ENCODE measurements around the gene MDK. TPM values are rescaled to one million over a fixed set of nuclear protein-coding genes. Genes with fewer than 3 reads are reported as not detected.
A peak's percentile ranks its signal among the peaks of the same experiment; 100 is the strongest.

MDK gene
- total RNA-seq, 1 experiment from 2014 or later, result 699 TPM

DNA sequence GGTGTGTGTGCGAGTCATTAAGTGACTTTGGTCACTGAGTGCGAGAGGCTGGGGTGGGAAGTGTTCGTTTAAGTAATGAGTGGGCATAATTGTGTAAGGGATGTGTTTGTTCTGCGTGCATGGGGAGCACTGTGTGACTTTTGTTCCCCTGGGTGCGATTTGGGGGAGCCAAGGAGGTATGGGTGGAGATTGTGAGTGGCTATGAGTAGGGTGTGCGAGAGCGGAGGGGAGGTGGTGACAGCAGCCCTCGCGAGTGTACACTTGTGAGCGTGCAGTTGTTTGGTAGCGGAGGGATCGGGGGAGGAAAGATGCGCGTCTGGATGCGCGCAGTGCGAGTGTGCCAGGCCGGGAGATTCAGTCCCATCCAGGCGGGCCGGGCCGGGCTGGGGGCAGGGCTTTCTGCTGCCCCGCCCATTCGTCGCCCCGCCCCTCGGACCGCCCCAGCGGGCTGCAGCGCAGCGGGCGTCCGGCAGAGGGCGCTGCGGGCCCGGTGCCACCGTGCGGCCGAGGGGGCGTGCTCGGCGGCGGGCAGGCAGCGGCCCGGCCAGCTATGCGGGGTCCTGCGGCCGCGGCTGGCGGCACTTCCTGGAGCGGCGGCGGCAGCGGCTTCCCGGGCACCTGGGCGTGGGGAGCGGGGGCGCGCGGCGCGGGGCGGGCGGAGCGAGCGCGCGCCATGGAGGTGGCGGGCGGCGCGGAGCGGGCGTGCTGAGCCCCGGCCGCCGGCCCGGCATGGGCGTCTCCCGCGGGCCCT, 34.4 kb upstream of the MDK start, which contains the start of gene DGKZ:
TSS of gene DGKZ (plus strand) at position 578 of the 751 bp plus-strand sequence. CDS start 197 bp downstream, outside the sequence.
- Histone ChIP-seq H3K27me3 (replicated peaks; ENCODE audit: control insufficient read depth, insufficient read depth, low read length) (no peaks in the 10 kb centered on the region), H3K36me3 (ENCODE audit: control insufficient read depth, insufficient read depth, low read length) (peaks cover 2% of the 10 kb centered on the region; the same call in 1 of the 2 replicates), H3K9me3 (no peaks in the 10 kb centered on the region), H3K4me1 (peaks cover 11% of the 10 kb centered on the region; the same call in 1 of the 2 replicates), H3K4me3 (ENCODE audit: low read depth, low read length) (peak within 1 kb of the TSS; percentile 99)
- TF ChIP-seq, protein P1, sequence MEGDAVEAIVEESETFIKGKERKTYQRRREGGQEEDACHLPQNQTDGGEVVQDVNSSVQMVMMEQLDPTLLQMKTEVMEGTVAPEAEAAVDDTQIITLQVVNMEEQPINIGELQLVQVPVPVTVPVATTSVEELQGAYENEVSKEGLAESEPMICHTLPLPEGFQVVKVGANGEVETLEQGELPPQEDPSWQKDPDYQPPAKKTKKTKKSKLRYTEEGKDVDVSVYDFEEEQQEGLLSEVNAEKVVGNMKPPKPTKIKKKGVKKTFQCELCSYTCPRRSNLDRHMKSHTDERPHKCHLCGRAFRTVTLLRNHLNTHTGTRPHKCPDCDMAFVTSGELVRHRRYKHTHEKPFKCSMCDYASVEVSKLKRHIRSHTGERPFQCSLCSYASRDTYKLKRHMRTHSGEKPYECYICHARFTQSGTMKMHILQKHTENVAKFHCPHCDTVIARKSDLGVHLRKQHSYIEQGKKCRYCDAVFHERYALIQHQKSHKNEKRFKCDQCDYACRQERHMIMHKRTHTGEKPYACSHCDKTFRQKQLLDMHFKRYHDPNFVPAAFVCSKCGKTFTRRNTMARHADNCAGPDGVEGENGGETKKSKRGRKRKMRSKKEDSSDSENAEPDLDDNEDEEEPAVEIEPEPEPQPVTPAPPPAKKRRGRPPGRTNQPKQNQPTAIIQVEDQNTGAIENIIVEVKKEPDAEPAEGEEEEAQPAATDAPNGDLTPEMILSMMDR (IDR thresholded peaks at IDR 0.05; ENCODE audit: insufficient read depth in 1 of 2, low read depth in 1 of 2, low read length in 1 of 2, severe bottlenecking in 1 of 2, unreplicated experiment in 1 of 2), result peak; percentile 51 to 79
- Mint-ChIP-seq H3K36me3 (ENCODE audit: insufficient read depth, unreplicated experiment) (peaks cover 6% of the 10 kb centered on the region), H3K4me1 (ENCODE audit: low read depth, unreplicated experiment) (peaks cover 15% of the 10 kb centered on the region), H3K27me3 (ENCODE audit: insufficient read depth, unreplicated experiment) (no peaks in the 10 kb centered on the region), H3K4me3 (ENCODE audit: unreplicated experiment) (peak within 1 kb of the TSS; percentile 75), H3K9me3 (ENCODE audit: unreplicated experiment) (no peaks in the 10 kb centered on the region), H3K27ac (ENCODE audit: unreplicated experiment) (peak within 1 kb of the TSS; percentile 36)
- ChIA-PET POLR2A (interaction anchor here (0.6 kb wide), 1 partner anchor 104 kb away, joined by 8 read pairs; no protein-coding TSS in a partner anchor), CTCF (interaction anchor here (1.0 to 1.5 kb wide), 3 partner anchors 11 to 45 kb away, joined by 3 to 4 read pairs (median 4); partner anchors contain the start of gene CHRM4)
- intact Hi-C loops (cut with micrococcal nuclease; ENCODE audit: unreplicated experiment), result no loop called here
- DNase-seq, result peak; percentile 86 to 96
- BruUV-seq (replicated peaks), result no TSS peak

DNA sequence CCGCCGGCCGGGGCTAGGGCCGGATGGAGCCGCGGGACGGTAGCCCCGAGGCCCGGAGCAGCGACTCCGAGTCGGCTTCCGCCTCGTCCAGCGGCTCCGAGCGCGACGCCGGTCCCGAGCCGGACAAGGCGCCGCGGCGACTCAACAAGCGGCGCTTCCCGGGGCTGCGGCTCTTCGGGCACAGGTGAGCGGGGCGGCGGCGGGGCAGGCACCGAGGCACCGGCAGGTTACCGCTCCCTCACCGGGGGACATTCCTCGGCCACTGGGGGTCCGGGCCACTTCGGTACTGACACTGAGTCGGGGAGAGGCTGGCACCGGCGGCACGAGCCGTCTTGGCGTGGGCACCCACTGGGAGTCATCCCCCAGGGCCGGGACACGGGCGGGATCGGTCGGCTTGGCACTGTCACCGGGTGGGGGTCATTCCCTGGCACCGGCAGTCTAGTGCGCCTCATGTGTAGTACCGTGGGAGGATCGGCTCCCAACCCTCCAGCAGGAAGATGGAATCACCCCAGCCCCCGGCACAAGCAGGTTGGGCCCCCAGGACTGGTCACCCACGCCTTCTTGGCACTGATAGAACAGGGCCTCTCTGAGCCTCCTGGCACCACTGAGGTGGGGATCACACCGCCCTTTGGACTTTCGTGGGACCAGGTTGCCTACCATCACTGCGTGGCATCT, 33.7 kb upstream of the MDK start:
- intact Hi-C loops (cut with micrococcal nuclease; ENCODE audit: unreplicated experiment), result no loop called here
- H3K36me3 Mint-ChIP-seq (ENCODE audit: insufficient read depth, unreplicated experiment), result peaks cover 6% of the 10 kb centered on the region
- peaks cover 15% of the 10 kb centered on the region for H3K4me1 Mint-ChIP-seq (ENCODE audit: low read depth, unreplicated experiment)

More for the DNA sequence above, 33.7 kb upstream of the MDK start:
- Mint-ChIP-seq H3K4me3 (ENCODE audit: unreplicated experiment) (peak overlapping the region; percentile 75), H3K27ac (ENCODE audit: unreplicated experiment) (peak overlapping the region; percentile 36), H3K27me3 (ENCODE audit: insufficient read depth, unreplicated experiment) (no peaks in the 10 kb centered on the region), H3K9me3 (ENCODE audit: unreplicated experiment) (no peaks in the 10 kb centered on the region)
- H3K27me3 ChIP-seq (replicated peaks; ENCODE audit: control insufficient read depth, insufficient read depth, low read length), result no peaks in the 10 kb centered on the region
- peaks cover 11% of the 10 kb centered on the region; the same call in 1 of the 2 replicates for H3K4me1 ChIP-seq
- ChIA-PET POLR2A (interaction anchor here (1.1 kb wide), 1 partner anchor 104 kb away, joined by 7 read pairs; no protein-coding TSS in a partner anchor), CTCF (interaction anchor here (0.7 to 1.5 kb wide), 4 partner anchors 10 to 200 kb away, joined by 3 to 4 read pairs (median 4); partner anchors contain the start of gene CHRM4)
- H3K4me3 ChIP-seq (ENCODE audit: low read depth, low read length), result peak overlapping the region; percentile 99
- no peaks in the 10 kb centered on the region for H3K9me3 ChIP-seq
- no TSS peak for BruUV-seq (replicated peaks)
- peaks cover 2% of the 10 kb centered on the region; the same call in 1 of the 2 replicates for H3K36me3 ChIP-seq (ENCODE audit: control insufficient read depth, insufficient read depth, low read length)
- TF ChIP-seq, protein P1 (IDR thresholded peaks at IDR 0.05; ENCODE audit: insufficient read depth in 1 of 2, low read depth in 1 of 2, low read length in 1 of 2, severe bottlenecking in 1 of 2, unreplicated experiment in 1 of 2), result no peak
- DNase-seq, result no peak

Measured in Caco-2 (cell line).